HL-60/S4 treated with retinoic acid at 250 ng/mL for 4 days and 3 days (cell line): ENCODE measurements around the gene PRKCA.

Experiments
- in situ Hi-C: fragments of 300-500 bp; cut with MboI; formaldehyde crosslinking; loops from 2 replicates; pipeline ENCODE4 v1.7.0; 2022; ENCODE audit warnings: low sequenced_read_pairs

PRKCA gene

DNA sequence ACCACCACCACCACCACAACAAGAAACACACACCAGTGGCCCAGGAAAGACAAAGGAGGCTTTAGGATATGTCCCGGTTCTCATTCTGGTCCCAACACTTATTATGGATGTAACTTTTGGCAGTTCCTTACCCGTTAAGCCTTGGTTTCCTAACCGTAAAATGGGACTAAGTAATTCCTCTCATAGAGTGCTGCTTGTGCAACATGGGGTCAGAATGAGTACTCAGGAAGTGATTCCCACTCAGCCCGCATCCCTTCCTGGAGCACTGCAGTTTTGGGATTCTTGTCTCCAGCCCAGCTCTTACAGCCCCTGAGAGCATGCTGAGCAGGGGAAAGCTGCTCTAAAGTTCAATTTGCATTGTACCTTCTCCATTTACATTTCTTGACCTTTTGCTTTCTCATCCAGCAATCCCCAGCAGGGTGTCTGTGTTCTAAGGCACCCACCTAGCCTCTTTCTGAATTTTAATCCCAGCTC is 262.6 kb downstream of the PRKCA start:
- in situ Hi-C loops, result loop anchor here (25.0 kb wide), 1 partner anchor 303 kb away; no protein-coding TSS in a partner anchor

DNA sequence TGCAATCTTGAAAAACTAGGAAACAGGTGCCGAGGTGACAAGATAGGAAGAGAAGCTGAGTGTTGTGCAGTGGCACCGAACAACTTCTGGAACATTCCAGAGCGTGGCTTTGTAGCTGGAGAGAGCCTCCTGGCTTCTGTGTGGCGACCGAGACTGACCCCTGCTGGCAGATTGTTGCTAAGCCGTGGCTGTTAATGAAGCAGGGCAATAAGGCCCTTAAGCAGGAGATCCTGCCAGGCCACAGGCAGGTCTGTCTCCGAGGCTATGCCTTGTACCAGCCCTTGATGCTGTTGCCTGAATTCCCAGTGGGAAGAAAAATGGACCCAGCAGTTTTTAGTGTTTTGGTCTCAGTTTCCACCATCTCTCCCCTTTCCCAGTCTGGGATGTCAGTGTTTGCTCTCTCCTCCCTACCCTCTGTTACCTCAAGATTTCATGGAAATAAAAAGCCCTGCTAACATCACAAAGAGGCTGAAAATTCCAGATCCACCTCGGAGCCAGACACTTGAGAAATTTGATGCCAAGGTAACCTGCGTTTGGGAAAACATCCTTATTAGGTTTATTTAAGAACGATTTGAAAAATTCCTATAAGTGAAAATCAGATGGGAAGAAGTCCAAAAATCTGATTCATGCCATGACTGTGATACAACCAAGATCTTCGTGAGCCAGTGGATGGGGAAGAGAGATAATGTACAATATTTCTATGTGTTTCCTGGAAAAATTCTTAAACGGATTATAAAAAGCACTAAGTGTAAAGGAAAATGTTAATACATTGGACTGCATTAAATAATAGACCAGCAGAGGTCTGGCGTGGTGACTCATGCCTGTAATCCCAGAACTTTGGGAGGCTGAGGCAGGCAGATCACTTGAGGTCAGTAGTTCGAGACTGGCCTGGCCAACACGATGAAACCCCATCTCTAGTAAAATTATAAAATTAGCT is 265.1 kb downstream of the PRKCA start:
- in situ Hi-C loops, result loop anchor here (25.0 kb wide), 1 partner anchor 305 kb away; no protein-coding TSS in a partner anchor

DNA sequence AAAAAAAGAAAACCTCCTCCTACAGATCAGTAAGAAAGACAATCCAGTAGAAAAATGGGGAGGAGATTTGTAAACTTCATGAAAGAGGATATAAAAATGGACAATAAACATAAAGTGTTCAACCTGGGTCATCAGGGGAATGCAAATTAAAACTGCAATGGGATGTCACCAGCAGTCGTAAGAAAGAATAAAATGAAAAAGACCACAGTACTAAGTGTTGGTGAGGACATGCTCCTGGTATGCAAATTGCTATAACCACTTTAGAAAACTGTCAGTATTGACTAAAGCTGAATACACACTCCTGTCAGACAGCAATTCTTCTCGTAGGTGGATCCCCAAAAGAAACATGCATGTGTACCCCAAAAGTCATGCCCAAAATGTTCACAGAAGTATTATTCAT is 267.2 kb downstream of the PRKCA start:
- in situ Hi-C loops, result loop anchor here (25.0 kb wide), 1 partner anchor 307 kb away; no protein-coding TSS in a partner anchor

DNA sequence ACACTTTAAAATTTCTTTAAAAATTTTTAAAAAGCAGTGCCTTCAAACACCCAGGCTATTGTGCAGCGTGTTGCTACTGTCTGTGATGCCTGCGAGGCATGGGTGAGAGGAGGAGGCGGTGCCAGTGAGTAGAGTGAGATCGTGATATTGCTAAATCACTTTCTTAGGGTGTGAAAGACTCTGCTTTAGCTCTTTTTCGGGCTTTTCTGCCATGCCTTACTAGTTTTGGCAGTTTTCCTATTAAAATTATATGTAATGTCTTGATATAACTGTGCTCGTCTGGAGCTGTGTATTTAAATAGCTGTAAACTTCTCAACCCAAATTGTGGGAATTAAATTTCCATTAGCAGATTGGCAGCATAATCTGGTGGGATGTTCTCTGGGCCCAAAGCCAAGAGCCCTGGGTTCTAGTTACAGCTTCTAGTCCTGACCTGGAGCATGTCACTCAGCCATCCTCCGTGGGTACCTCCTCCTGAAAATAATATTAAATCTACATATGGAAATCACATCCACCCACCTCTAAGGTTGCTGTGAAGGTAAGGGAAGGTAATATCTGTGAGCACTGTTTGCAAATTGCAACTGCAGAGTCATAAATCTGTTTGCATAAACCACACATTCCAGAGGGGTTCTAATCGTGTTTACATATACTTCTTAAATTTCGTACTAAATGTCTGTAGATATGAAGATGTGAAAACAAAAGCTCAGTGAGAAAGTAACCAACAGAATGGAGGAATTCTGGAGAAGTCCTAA is 268.2 kb downstream of the PRKCA start:
- in situ Hi-C loops, result loop anchor here (25.0 kb wide), 1 partner anchor 308 kb away; no protein-coding TSS in a partner anchor

DNA sequence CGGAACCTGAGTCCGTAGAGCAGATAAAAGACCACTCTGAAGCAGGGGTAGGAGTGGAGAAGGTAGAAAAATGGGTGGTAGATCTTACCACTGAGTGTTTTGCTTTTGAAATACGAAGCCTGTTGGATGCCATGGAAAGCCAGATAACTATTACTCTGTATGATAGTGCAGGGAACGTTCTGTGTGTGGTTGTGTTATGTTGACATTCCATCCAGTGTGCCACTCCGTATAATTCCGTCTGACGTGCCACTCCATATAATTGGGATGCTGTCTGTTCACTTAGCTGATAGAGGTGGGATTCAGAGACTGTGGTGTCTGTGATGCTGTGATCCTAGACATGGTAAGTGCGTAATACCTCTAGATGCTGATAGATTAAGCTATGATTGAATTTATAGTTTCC is 269.3 kb downstream of the PRKCA start:
- in situ Hi-C loops, result loop anchor here (25.0 kb wide), 1 partner anchor 309 kb away; no protein-coding TSS in a partner anchor

DNA sequence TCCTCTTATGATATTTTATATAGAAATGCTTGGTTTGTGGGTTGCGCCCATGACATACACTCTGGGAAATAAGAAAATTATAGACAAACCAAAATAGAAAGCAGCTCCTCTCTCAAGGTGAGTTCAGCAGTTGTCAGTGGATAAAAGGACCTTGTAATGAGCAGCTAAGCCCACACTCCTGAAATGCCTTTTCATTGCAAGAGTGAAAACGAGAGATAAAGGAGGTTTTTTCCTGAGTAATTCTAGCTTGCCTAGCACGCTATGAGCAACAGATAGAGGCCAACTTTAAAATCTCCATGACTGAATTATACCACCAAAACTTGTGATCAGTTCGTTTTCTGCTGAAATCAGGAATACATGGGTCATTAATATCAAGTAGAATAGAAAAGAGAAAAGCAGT is 270.7 kb downstream of the PRKCA start:
- in situ Hi-C loops, result loop anchor here (25.0 kb wide), 1 partner anchor 311 kb away; no protein-coding TSS in a partner anchor

DNA sequence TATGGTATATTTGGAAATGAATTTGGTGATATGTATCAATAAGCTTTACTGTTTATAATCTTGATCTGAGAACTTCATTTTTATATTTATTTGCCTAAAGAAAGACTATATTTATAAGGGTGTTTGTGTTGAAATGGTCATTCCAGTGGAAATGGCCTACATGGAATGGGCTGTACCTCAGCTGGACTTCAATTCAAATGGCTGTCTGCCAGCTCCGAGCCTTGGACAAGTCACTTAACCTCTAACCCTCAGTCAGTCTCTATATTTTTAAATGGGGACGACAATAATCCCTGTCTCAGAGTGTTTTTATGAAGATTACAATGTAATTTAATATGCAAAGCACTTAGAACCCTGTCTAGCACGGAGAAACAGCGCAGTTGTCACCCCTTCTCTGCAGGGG is 271.7 kb downstream of the PRKCA start:
- in situ Hi-C loops, result loop anchor here (25.0 kb wide), 1 partner anchor 312 kb away; no protein-coding TSS in a partner anchor

DNA sequence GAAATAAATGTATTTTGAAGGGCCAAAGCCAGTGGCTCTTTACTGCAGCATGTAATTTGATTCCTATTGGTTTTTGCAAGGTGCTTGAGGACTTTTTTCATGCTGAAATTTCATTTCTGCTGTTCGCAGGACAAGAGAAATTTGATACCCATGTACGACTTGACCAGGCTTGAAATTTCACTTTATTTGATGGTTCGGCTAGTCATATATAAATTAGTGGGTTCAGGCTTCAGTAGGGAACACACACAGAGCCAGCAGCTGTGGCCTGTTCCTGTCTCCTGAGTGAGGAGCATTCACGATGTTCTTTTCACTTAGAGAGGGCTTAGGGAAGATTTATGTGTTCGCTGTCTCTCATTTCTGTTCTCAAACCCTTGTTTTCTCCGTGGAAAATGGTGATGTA is 274.1 kb downstream of the PRKCA start:
- in situ Hi-C loops, result no loop called here

DNA sequence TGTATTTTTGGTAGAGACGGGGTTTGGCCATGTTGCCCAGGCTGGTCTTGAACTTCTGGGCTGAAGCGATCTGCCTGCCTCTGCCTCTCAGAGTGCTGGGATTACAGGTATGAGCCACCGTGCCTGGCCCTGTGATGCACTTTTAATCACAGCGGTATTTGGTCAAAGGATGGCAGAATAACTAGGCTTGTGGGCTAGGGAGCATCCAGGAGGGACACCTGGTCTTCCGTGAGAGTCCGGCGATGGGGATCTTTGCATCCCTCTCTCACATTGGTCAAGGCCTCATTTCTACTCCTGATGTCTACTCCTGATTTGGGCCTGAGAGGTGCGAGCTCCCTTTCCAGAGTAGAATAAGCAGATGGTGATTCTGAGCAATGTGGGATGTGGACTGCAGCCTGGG is 274.6 kb downstream of the PRKCA start:
- in situ Hi-C loops, result no loop called here

DNA sequence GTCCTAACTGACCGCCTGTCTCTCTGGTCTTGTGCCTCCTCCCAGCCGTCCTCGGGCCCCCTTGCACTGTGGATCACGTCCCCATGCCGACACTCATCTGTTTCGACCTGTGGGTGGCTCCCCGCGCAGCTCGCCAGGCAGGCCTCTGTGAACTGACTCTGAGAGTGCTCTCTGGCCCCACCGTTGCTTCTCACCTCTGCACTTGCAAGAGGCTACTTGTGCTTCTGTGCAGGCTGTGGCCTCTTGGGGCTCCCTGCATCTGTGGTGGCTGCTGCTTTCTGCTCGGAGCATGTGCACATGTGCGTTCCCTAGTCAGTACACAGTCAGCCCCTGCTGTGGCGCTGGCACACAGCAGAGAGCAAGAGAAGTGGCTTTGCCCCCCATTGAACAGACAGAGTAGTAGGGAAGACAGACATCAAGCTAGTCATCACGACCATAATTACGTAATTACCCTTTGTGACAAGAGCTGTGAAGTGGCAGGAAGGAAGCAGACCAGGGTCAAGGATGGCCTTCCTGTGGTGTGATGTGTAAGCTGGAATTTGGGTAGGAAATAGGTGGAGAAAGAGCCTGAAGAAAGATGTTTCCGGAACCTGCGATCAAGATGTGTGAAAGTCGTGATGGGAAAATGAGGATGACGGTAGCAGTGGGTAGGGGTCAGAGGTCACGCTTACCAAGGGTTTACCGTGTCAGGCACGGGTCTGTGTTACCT is 276.5 kb downstream of the PRKCA start:
- in situ Hi-C loops, result no loop called here

DNA sequence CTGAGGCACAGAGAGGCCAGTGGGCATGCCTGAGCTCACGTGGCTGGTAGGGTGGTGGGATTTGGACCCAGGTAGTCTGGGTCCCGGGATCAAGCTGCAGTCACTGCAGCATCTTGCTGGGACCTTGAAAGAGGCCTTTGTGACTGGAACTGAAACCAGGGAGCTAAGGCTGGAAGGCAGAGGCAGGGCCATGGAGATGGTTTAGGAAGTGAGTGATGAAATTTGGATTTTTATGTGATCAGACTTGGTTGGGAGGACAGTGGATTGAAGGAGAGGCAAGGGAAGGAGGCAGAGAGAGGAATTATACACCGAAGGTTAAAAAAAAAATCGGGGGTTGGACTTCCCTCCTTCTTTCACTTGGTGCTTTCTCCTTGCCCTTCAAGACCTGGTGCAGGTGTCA is 277.1 kb downstream of the PRKCA start:
- in situ Hi-C loops, result no loop called here

DNA sequence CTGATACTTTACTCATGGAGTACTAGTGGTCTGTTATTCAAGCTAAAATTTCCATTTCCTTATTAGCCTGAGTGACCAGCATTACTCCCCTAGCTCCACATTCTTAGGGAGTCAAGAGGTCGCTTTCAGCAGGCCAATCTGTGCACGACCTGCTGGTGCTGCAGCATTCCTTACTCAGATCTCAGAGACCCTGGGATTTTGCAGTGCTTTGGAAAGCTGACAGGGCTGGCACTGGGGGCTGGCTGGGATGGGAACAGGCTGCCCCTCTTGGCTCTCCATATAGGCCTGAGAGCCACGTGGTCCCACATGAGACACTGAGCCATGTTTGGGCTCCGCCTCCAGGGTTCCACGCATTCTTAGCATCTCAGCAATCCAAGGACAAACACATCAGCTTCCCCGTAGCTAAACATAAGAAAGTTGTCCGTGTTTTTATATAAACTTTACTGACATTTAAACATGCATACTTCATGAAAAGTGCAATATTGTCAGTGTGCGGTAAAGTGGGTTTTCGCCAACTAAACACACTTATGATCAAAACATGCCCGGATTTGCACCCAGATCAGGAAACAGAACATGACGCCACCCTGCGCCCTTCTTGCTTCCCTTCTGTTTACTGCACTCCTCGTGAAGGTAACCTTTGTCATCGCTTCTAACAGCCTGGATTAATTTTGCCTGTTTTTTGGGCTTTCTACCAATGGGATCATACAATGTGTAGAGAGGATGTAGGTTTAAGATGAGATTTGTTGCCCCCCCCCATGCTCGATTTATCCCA is 278.0 kb downstream of the PRKCA start:
- in situ Hi-C loops, result no loop called here

DNA sequence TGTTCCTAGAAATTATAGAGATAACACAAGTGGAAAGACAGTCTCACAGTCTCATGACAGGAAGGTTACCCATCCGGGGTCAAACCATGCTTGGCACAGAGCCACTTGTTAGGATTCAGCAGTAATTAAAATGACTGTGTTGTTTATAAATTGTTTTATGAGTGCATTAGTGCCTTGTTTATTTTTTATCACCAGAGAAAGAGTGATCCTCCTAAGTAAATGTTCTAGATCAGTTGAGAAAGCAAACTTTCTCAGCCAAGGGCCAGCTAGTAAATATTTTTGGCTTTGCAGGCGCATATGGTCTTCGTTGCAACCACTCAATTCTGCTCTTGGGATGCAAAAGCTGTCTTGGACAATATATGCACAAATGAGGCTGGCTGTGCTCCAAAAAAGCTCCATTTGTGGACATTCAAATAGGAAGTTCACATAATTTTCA is 278.6 kb downstream of the PRKCA start:
- in situ Hi-C loops, result no loop called here

DNA sequence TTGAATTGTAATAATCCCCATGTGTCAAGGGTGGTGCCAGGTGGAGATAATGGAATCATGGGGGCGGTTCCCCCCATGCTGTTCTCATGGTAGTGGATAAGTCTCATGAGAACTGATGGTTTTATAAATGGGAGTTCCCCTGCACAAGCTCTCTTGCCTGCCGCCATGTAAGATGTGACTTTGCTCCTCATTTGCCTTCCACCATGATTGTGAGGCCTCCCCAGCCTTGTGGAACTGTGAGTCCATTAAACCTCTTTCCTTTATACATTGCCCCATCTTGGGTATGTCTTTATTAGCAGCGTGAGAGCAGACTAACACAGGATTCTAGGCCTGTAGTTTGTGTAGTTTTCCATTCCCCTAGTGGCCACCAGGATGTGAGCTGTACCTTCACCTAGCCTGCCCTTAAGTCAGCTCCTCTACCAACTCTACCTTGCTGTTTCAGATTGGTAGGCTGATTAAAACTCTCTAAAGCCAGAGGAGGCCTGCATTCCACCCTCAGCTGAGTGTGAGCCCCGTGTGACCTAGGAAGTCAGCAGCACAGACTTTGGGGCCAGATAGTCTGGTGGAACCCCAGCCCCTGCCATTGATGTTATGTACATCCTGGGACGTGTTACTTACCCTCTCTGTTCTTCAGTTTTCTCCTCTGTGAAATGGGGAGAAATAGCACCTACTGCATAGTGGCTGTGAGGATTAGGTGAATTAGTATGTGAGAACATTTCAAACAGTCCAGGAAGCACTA is 280.1 kb downstream of the PRKCA start:
- in situ Hi-C loops, result no loop called here

DNA sequence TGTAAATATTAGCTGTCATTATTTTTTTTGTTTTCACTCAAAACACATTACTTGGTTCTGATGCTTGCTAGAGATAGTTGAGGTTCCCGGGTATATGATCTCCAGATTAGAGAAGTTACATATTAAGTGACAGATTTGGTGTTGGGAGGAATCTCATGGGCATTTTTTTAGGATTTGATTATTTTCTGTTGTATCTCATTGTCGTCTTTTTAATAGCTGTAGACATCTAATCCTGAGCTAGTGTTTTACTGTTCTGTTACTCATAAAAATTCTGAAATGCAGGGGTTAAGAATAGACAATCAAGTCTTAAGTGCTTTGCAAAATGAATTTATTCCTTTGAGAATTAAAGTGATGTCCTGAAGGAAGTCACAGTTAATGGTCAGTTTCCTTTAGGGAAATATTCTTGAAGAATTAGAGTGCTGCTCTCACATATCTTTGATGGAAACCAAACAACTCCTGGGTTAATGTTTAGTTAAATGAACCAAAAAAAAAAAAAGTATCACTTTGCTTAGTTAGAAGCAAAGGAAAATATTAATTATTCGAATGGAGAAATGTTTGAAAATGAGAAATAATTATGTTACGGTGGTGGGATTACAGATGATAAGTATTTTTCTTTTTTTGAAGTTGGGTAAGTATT is 280.8 kb downstream of the PRKCA start:
- in situ Hi-C loops, result no loop called here

DNA sequence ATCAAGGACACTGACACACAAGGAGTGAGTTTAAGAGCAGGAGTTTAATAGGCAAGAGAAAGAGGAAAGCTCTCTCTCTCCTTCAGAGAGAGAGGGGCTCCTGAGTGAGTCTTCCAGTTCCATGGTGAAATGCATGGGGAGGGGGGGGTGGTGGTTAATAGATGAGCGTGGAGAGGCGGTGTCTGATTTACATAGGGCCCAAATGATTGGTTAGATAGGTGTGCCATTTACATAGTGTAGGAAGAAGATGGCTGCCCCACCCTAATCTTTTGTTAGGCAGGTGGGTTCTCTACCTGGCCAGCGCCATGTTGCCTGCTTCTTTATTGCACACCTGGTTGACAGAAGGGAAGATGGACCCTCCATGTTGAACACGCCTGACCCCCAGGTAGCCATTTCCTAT is 282.5 kb downstream of the PRKCA start:
- in situ Hi-C loops, result no loop called here

DNA sequence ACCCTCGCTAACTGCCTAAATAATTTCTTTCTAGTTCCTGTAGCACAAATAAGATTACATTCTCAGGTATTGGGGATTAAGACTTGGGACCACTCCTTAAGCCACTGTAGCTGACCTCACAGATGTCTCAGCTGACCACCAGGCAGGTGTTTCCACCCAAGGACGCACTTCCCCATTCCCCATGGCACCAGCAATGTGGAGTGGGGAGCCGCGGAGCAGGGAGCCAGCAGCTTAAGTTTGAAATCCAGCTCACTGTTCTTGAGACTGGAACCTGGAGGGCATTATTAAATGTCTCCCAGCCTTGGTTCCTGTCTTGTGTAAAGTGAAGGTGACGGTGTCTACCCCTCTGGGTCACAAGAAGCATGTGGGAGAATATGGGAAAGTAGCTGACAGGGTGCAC is 283.1 kb downstream of the PRKCA start:
- in situ Hi-C loops, result no loop called here

DNA sequence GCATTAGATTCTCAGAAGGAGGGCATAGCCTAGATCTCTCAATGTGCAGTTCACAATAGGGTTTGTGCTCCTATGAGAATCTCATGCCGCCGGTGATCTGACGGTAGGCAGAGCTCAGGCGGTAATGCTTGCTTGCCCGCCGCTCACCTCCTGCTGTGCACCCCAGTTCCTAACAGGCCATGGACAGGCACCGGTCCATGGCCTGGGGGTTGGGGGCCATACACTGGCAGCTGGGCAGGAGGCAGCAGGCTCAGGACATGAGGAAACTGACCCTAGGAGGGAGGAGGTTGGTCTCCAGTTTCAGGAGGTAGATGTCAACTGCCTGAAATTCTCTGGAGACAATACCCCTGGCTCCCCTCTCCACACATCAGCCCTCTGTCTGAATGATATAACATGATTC is 287.5 kb downstream of the PRKCA start:
- in situ Hi-C loops, result no loop called here

DNA sequence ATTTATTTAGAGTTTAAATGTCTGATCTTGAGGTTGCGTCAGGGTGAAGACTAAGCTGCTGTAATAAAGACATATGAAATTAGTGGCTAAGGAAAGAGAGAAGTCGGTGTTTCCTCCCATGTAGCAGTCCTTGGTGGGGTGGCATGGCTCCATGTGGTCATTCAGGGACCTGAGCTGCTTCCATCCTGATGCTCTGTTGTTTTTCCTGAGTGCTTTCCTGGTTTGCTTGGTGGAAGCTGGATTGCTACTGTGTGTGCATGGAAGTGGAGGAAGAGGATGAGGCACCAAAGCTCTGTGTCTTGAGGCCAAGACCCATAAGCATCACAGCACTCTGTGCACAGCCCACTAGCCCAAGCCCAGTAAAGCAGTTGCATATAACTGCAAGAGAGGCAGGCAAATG is 290.7 kb downstream of the PRKCA start:
- in situ Hi-C loops, result no loop called here
